Measurements from ENCODE around the gene NFASC.

Gene NFASC

DNA sequence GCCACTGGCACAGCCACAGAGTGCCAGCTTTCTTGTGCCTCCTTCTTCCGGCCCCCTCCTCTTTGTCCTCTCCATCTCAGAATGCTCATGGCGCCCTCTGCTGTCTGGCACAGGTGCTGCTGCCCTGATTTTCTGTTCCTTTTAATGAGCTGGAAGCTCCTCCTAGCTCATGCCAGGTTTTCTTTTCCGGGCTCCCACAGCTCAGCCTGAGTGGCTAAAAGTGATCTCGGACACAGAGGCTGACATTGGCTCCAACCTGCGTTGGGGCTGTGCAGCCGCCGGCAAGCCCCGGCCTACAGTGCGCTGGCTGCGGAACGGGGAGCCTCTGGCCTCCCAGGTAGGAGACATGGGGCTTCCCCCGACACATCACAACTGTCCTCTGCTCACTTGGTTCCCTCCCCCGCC, 191.0 kb downstream of the NFASC start:
- in situ Hi-C loops (cut with MboI; ENCODE audit: low pct_unique_long_range_greater_than_20kb, low sequenced_read_pairs, unreplicated experiment): loop anchor here (10.0 kb wide), 1 partner anchor 67 kb away; no protein-coding TSS in a partner anchor
- peak; percentile 93 for TF ChIP-seq CTCF (IDR thresholded peaks at IDR 0.05; ENCODE audit: extremely low read depth, insufficient read depth, missing control alignments)
- peak; percentile 89 for DNase-seq (ENCODE audit: low spot score)

GRCh38 chr1:205062319-205062718, 191.7 kb downstream of the NFASC start:
- no peak for DNase-seq (ENCODE audit: low spot score)
- in situ Hi-C loops (cut with MboI; ENCODE audit: low pct_unique_long_range_greater_than_20kb, low sequenced_read_pairs, unreplicated experiment): loop anchor here (10.0 kb wide), 1 partner anchor 68 kb away; no protein-coding TSS in a partner anchor
- no peak for TF ChIP-seq CTCF (IDR thresholded peaks at IDR 0.05; ENCODE audit: extremely low read depth, insufficient read depth, missing control alignments)

GRCh38 chr1:205062895-205063294, 192.2 kb downstream of the NFASC start:
- TF ChIP-seq CTCF (IDR thresholded peaks at IDR 0.05; ENCODE audit: extremely low read depth, insufficient read depth, missing control alignments): no peak
- in situ Hi-C loops (cut with MboI; ENCODE audit: low pct_unique_long_range_greater_than_20kb, low sequenced_read_pairs, unreplicated experiment): loop anchor here (10.0 kb wide), 1 partner anchor 68 kb away; no protein-coding TSS in a partner anchor
- DNase-seq (ENCODE audit: low spot score): no peak

GRCh38 chr1:205064301-205064700, 193.6 kb downstream of the NFASC start:
- no peak for TF ChIP-seq CTCF (IDR thresholded peaks at IDR 0.05; ENCODE audit: extremely low read depth, insufficient read depth, missing control alignments)
- DNase-seq (ENCODE audit: low spot score): no peak
- in situ Hi-C loops (cut with MboI; ENCODE audit: low pct_unique_long_range_greater_than_20kb, low sequenced_read_pairs, unreplicated experiment): loop anchor here (10.0 kb wide), 1 partner anchor 70 kb away; no protein-coding TSS in a partner anchor

- DNase-seq (ENCODE audit: low spot score): no peak
- TF ChIP-seq CTCF (IDR thresholded peaks at IDR 0.05; ENCODE audit: extremely low read depth, insufficient read depth, missing control alignments): no peak
- in situ Hi-C loops (cut with MboI; ENCODE audit: low pct_unique_long_range_greater_than_20kb, low sequenced_read_pairs, unreplicated experiment): loop anchor here (10.0 kb wide), 1 partner anchor 70 kb away; no protein-coding TSS in a partner anchor
Measured at GRCh38 chr1:205064741-205065316, 194.2 kb downstream of the NFASC start.

GRCh38 chr1:205065666-205066065, 195.0 kb downstream of the NFASC start:
- in situ Hi-C loops (cut with MboI; ENCODE audit: low pct_unique_long_range_greater_than_20kb, low sequenced_read_pairs, unreplicated experiment): loop anchor here (10.0 kb wide), 1 partner anchor 71 kb away; no protein-coding TSS in a partner anchor
- no peak for DNase-seq (ENCODE audit: low spot score)
- TF ChIP-seq CTCF (IDR thresholded peaks at IDR 0.05; ENCODE audit: extremely low read depth, insufficient read depth, missing control alignments): no peak

All from GM13977 (cell line).